ENCODE data around the gene LTA4H.

DNA sequence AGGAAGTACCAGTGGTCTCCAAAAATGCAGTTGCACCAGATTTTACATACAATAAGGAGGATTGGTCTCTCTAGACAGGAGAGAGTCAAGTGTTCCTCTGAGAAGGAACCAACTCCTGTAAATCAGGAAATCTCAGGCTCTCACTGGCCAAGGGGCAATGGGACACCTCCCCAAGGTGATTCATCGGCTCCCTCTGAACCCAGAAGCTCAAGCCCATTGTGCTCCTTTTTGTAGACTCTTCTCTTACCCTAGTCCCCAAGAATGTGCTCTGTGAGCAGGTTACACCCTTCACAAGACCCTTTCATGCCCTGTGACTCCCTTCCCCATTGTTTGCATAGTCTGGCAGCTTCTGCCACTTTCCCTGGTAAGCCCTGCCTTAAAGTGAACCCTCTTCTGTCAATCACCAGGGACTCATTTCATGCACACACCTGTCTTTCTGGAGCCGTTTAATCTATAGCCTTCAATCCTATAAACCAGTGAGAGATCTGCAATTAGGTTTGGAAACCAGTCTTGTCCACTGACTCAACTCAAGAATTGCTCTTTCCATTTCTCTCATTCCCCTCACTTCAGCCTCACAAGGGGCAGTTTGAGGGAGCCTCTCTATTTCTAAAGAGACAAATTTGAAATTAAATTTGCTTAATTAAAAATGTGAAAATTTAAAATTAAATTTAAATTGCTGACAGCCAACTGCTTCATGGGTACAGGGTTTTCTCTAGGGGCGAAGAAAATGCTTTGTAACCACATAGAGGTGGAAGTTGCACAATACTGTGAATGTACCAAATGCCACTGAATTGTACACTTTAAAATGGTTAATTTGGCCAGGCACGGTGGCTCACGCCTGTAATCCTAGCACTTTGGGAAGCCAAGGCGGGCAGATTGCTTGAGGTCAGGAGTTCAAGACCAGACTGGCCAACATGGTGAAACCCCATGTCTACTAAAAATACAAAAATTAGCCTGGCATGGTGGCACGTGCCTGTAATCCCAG is 38.3 kb upstream of the LTA4H start:
- TF ChIP-seq, protein P1, sequence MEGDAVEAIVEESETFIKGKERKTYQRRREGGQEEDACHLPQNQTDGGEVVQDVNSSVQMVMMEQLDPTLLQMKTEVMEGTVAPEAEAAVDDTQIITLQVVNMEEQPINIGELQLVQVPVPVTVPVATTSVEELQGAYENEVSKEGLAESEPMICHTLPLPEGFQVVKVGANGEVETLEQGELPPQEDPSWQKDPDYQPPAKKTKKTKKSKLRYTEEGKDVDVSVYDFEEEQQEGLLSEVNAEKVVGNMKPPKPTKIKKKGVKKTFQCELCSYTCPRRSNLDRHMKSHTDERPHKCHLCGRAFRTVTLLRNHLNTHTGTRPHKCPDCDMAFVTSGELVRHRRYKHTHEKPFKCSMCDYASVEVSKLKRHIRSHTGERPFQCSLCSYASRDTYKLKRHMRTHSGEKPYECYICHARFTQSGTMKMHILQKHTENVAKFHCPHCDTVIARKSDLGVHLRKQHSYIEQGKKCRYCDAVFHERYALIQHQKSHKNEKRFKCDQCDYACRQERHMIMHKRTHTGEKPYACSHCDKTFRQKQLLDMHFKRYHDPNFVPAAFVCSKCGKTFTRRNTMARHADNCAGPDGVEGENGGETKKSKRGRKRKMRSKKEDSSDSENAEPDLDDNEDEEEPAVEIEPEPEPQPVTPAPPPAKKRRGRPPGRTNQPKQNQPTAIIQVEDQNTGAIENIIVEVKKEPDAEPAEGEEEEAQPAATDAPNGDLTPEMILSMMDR (IDR thresholded peaks at IDR 0.05): no peak
- no peak for TF ChIP-seq POLR2A (IDR thresholded peaks at IDR 0.05)
